A549 (cell line): ENCODE measurements around the gene FNDC1. TPM values are rescaled to one million over a fixed set of nuclear protein-coding genes. Genes with fewer than 3 reads are reported as not detected.

ENCODE experiments used
- ATAC-seq, 2 experiments: fragments of 200-7000 bp in 1 of 2; fragments of >200 bp in 1 of 2; cut with Nextera tagmentation in 1 of 2; cut with Tn5 transposase in 1 of 2; 3 replicates each; pipeline versions ENCODE4 v1.8.0 to v1.9.1; 2018 to 2020; ENCODE audit warnings: mild to moderate bottlenecking in 1 of 2, moderate library complexity in 1 of 2
- CTCF ChIA-PET: fragments of 300-600 bp; sonication (Branson Sonifier 250); formaldehyde crosslinking; extraction: SDS; loops from one replicate; lab custom pipeline; 2021; ENCODE audit warnings: antibody characterized with exemption, inconsistent platforms; lab: Yijun Ruan, JAX
- POLR2A ChIA-PET: fragments of 350-600 bp; formaldehyde crosslinking; extraction: SDS; loops from one replicate; lab custom pipeline; 2021; ENCODE audit warnings: antibody characterized with exemption, inconsistent platforms; lab: Yijun Ruan, JAX
- DNase-seq, 2 experiments: peaks; one replicate each; pipeline versions ENCODE4 v3.0.0 to v3.0.0-alpha.2; 2011 to 2016; ENCODE audit warnings: low read depth in 1 of 2, low spot score in 1 of 2
- FAIRE-seq: peaks from 2 replicates; lab custom pipeline; 2011; peaks lifted over from hg19 to GRCh38; lab: Jason Lieb, UNC
- H3K27ac ChIP-seq, 2 experiments: fragments of >200 bp; sonication (Bioruptor Twin); formaldehyde crosslinking; 3 replicates each; pipeline ENCODE4 v1.5.1; 2016 to 2017
- H3K4me1 ChIP-seq: fragments of >200 bp; sonication (Bioruptor Twin); formaldehyde crosslinking; 3 replicates; pipeline ENCODE4 v1.6.1; 2016
- H3K4me2 ChIP-seq: fragments of >200 bp; sonication (Bioruptor Twin); formaldehyde crosslinking; 3 replicates; pipeline ENCODE4 v1.6.1; 2016
- H3K4me3 ChIP-seq: fragments of >200 bp; sonication (Bioruptor Twin); formaldehyde crosslinking; 3 replicates; pipeline ENCODE4 v1.5.1; 2016
- H3K9me3 ChIP-seq: fragments of >200 bp; sonication (Bioruptor Twin); formaldehyde crosslinking; 3 replicates; pipeline ENCODE4 v1.6.1; 2016
- ATOH8 ChIP-seq: fragments of 250-450 bp; sonication (Bioruptor Pico); IDR thresholded peaks from 2 replicates; pipeline ENCODE4 v1.5.0; 2020; ENCODE audit warnings: low read depth, mild to moderate bottlenecking, moderate library complexity
- CEBPB ChIP-seq, 2 experiments: fragments of >200 bp in 1 of 2; sonication (Bioruptor Twin) in 1 of 2; formaldehyde crosslinking in 1 of 2; IDR thresholded peaks; 2 replicates each; pipeline ENCODE4 v1.6.1; 2012 to 2016
- CHD4 ChIP-seq: fragments of 200-600 bp; sonication (generic); IDR thresholded peaks from 2 replicates; pipeline ENCODE4 v1.6.1; 2016; ENCODE audit warnings: antibody characterized with exemption, mild to moderate bottlenecking, borderline replicate concordance
- E2F6 ChIP-seq: IDR thresholded peaks from 2 replicates; pipeline ENCODE4 v1.6.1; 2012; ENCODE audit warnings: low read depth, borderline replicate concordance
- EHF ChIP-seq: fragments of 250-450 bp; sonication (Bioruptor Pico); IDR thresholded peaks from 2 replicates; pipeline ENCODE4 v1.5.0; 2020; ENCODE audit warnings: mild to moderate bottlenecking
- ELK1 ChIP-seq: fragments of 150-350 bp; IDR thresholded peaks from 2 replicates; pipeline ENCODE4 v1.6.1; 2014; ENCODE audit warnings: low read depth, mild to moderate bottlenecking, low read length
- HES2 ChIP-seq: fragments of >200 bp; sonication (Bioruptor Twin); formaldehyde crosslinking; IDR thresholded peaks from 2 replicates; pipeline ENCODE4 v1.6.1; 2016
- HEYL ChIP-seq: fragments of 250-450 bp; sonication (Bioruptor Pico); IDR thresholded peaks from 2 replicates; pipeline ENCODE4 v1.8.0; 2021; ENCODE audit warnings: mild to moderate bottlenecking, moderate library complexity
- HOXA7 ChIP-seq: fragments of 250-450 bp; sonication (Bioruptor Pico); IDR thresholded peaks from 2 replicates; pipeline ENCODE4 v1.5.0; 2020; ENCODE audit warnings: mild to moderate bottlenecking, moderate library complexity
- JUNB ChIP-seq: fragments of >200 bp; sonication (Bioruptor Twin); formaldehyde crosslinking; IDR thresholded peaks from 2 replicates; pipeline ENCODE4 v1.6.1; 2016
- KDM1A ChIP-seq: fragments of 200-600 bp; sonication (generic); IDR thresholded peaks from 2 replicates; pipeline ENCODE4 v1.6.1; 2016; ENCODE audit warnings: low read depth, mild to moderate bottlenecking
- KDM5A ChIP-seq: fragments of 200-600 bp; sonication (generic); IDR thresholded peaks from 2 replicates; pipeline ENCODE4 v1.6.1; 2016; ENCODE audit warnings: antibody characterized with exemption, mild to moderate bottlenecking
- MAFK ChIP-seq: fragments of 450-650 bp; IDR thresholded peaks from 2 replicates; pipeline ENCODE4 v1.6.1; 2014; ENCODE audit not compliant: partially characterized antibody
- MAX ChIP-seq: IDR thresholded peaks from 2 replicates; pipeline ENCODE4 v1.6.1; 2012
- MAZ ChIP-seq: fragments of 150-350 bp; IDR thresholded peaks from 2 replicates; pipeline ENCODE4 v1.6.1; 2014; ENCODE audit warnings: antibody characterized with exemption, low read depth, low read length, borderline replicate concordance
- POLR2AphosphoS2 ChIP-seq: conservative IDR thresholded peaks from 2 replicates; pipeline ENCODE4 v1.6.1; 2012; ENCODE audit warnings: low read length, improper control_type of control experiment, inconsistent platforms
- RARB ChIP-seq: fragments of 250-450 bp; sonication (Bioruptor Pico); IDR thresholded peaks from 2 replicates; pipeline ENCODE4 v1.8.0; 2021; ENCODE audit warnings: mild to moderate bottlenecking, moderate library complexity
- REST ChIP-seq: fragments of 200-600 bp; sonication (generic); IDR thresholded peaks from 2 replicates; pipeline ENCODE4 v1.6.1; 2016; ENCODE audit warnings: antibody characterized with exemption, mild to moderate bottlenecking, moderate library complexity
- ZC3H11A ChIP-seq: fragments of 450-650 bp; IDR thresholded peaks from 2 replicates; pipeline ENCODE4 v1.6.1; 2014; ENCODE audit warnings: antibody characterized with exemption, mild to moderate bottlenecking
- ZFP36 ChIP-seq: fragments of 450-650 bp; IDR thresholded peaks from 2 replicates; pipeline ENCODE4 v1.6.1; 2014; ENCODE audit warnings: borderline replicate concordance; ENCODE audit not compliant: partially characterized antibody
- ZNF302 ChIP-seq: fragments of 250-450 bp; sonication (Bioruptor Pico); IDR thresholded peaks from 2 replicates; pipeline ENCODE4 v1.9.0; 2021; ENCODE audit warnings: inconsistent platforms, mild to moderate bottlenecking, moderate library complexity
- ZSCAN20 ChIP-seq: fragments of 250-450 bp; sonication (Bioruptor Pico); IDR thresholded peaks from 2 replicates; pipeline ENCODE4 v1.8.0; 2022; ENCODE audit warnings: mild to moderate bottlenecking, moderate library complexity
- WGBS: methylation state at CpG from one replicate; pipeline ENCODE4 v1.1.6; 2017; ENCODE audit errors: missing lambda C conversion rate; 5-methylcytosine and 5-hydroxymethylcytosine counted together
- polyA plus RNA-seq, 4 experiments: library from polyadenylated mRNA; depleted of rRNA in 3 of 4; stranded (reverse); fragments of >200 nt; fragmentation: RNase III in 1 of 4; extraction: RNeasy Plus Mini Kit Qiagen cat#74134 plus additional on column Dnase treatment in 1 of 4; gene quantifications; 2 replicates in 3 of 4; 3 replicates in 1 of 4; pipeline ENCODE4 v1.2.3, GENCODE V29; 2011 to 2017

Gene FNDC1
- polyA plus RNA-seq, 2 of the 4 experiments (the other 2 are of a cell fraction) = 0.01 TPM; not detected in 1

GRCh38 chr6:159152041-159152440, 17.2 kb upstream of the FNDC1 start (continued):
- no peak for TF ChIP-seq POLR2AphosphoS2

GRCh38 chr6:159152782-159153181, 16.4 kb upstream of the FNDC1 start:
- DNase-seq (no peak), ATAC-seq (no peak), FAIRE-seq (no peak)
- H3K4me2 ChIP-seq = no peak overlapping the region
- 37% methylated on average over 2 of the region's 2 CpGs for WGBS
- H3K9me3 ChIP-seq = peaks cover 15% of the 10 kb centered on the region
- ChIA-PET POLR2A (no interaction called here), CTCF (interaction anchor here (0.8 kb wide), 1 partner anchor 16 kb away, joined by 3 read pairs; no protein-coding TSS in a partner anchor)
- H3K27ac ChIP-seq = no peak overlapping the region
- TF ChIP-seq MAFK (no peak), CHD4 (no peak), JUNB (no peak), E2F6 (no peak), POLR2AphosphoS2 (no peak), RARB (CRISPR knock-in tag) (no peak), ZNF302 (CRISPR knock-in tag) (no peak), MAX (no peak), ZSCAN20 (CRISPR knock-in tag) (no peak), REST (no peak), HOXA7 (CRISPR knock-in tag) (no peak), ELK1 (no peak), EHF (CRISPR knock-in tag) (no peak), HEYL (no peak), KDM5A (no peak), KDM1A (no peak), MAZ (no peak), CEBPB (IDR thresholded peaks at IDR 0.05) (no peak)
- no peak overlapping the region for H3K4me3 ChIP-seq
- no peaks in the 10 kb centered on the region for H3K4me1 ChIP-seq

- CTCF ChIA-PET = no interaction called here
- peaks cover 15% of the 10 kb centered on the region for H3K9me3 ChIP-seq
- FAIRE-seq (no peak), DNase-seq (no peak), ATAC-seq (no peak)
- POLR2A ChIA-PET = no interaction called here
- H3K27ac ChIP-seq = no peak overlapping the region
- H3K4me1 ChIP-seq = no peaks in the 10 kb centered on the region
- WGBS = 0% methylated on average over 2 of the region's 2 CpGs
- H3K4me2 ChIP-seq = no peak overlapping the region
- TF ChIP-seq HES2 (no peak), ZC3H11A (no peak), ZFP36 (no peak), ATOH8 (CRISPR knock-in tag) (no peak), EHF (CRISPR knock-in tag) (no peak)
- H3K4me3 ChIP-seq = no peak overlapping the region
Observed at GRCh38 chr6:159155679-159156078, 13.5 kb upstream of the FNDC1 start.
